PC-9 (cell line): Measurements from ENCODE around the gene NDST3. TPM values are rescaled to one million over a fixed set of nuclear protein-coding genes. Genes with fewer than 3 reads are reported as not detected.

Source experiments
- BruUV-seq: library from RNA; stranded (reverse); fragments of 400-500 nt; replicated peaks from 2 replicates; lab custom pipeline; 2021; lab: Mats Ljungman, UMichigan
- CTCF ChIA-PET: fragments of 300-600 bp; sonication (Branson Sonifier 250); formaldehyde crosslinking; loops from one replicate; lab custom pipeline; 2022; ENCODE audit warnings: antibody characterized with exemption; lab: Charles Lee
- POLR2A ChIA-PET: fragments of 300-600 bp; sonication (Branson Sonifier 250); formaldehyde crosslinking; loops from one replicate; lab custom pipeline; 2022; ENCODE audit warnings: antibody characterized with exemption; ENCODE audit not compliant: unreplicated experiment; lab: Charles Lee
- DNase-seq, 2 experiments: peaks; one replicate each; pipeline versions ENCODE4 v3.0.0 to v3.0.0-alpha.2; 2015 to 2022; ENCODE audit warnings: mixed read lengths in 1 of 2
- H2AFZ ChIP-seq: fragments of 200-600 bp; sonication (generic); 2 replicates; pipeline ENCODE4 v1.8.1; 2017; ENCODE audit warnings: antibody characterized with exemption
- H3F3A ChIP-seq: fragments of 200-600 bp; sonication (generic); 2 replicates; pipeline ENCODE4 v1.8.1; 2017; ENCODE audit warnings: antibody characterized with exemption, mild to moderate bottlenecking, low read depth; ENCODE audit not compliant: insufficient read depth
- H3K27ac ChIP-seq: fragments of 200-600 bp; sonication (generic); 2 replicates; pipeline ENCODE4 v1.6.1; 2016; ENCODE audit warnings: mixed run types
- H3K27me3 ChIP-seq: fragments of 200-600 bp; sonication (generic); 2 replicates; pipeline ENCODE4 v1.6.1; 2016; ENCODE audit warnings: low read depth, mixed run types; ENCODE audit not compliant: insufficient read depth
- H3K36me3 ChIP-seq: fragments of 200-600 bp; sonication (generic); 2 replicates; pipeline ENCODE4 v1.6.1; 2016; ENCODE audit warnings: low read depth, mixed run types
- H3K4me1 ChIP-seq: fragments of 200-600 bp; sonication (generic); replicated peaks from 2 replicates; pipeline ENCODE4 v1.6.1; 2016; ENCODE audit warnings: mixed run types; ENCODE audit not compliant: insufficient read depth
- H3K4me2 ChIP-seq: fragments of 200-600 bp; sonication (generic); 2 replicates; pipeline ENCODE4 v1.6.1; 2017; ENCODE audit warnings: mixed run types
- H3K4me3 ChIP-seq: fragments of 200-600 bp; sonication (generic); 2 replicates; pipeline ENCODE4 v1.6.1; 2016; ENCODE audit warnings: mixed run types
- H3K79me2 ChIP-seq: fragments of 200-600 bp; sonication (generic); 2 replicates; pipeline ENCODE4 v1.6.1; 2017; ENCODE audit warnings: low read depth, mixed run types
- H3K9me2 ChIP-seq: fragments of 200-600 bp; sonication (generic); 2 replicates; pipeline ENCODE4 v1.8.1; 2017; ENCODE audit warnings: mild to moderate bottlenecking; ENCODE audit not compliant: insufficient read depth
- H3K9me3 ChIP-seq: fragments of 200-600 bp; sonication (generic); 2 replicates; pipeline ENCODE4 v1.8.1; 2016; ENCODE audit warnings: low read depth; ENCODE audit not compliant: insufficient read depth
- H4K20me1 ChIP-seq: fragments of 200-600 bp; sonication (generic); 2 replicates; pipeline ENCODE4 v1.8.1; 2017; ENCODE audit not compliant: insufficient read depth
- EZH2 ChIP-seq: fragments of 200-600 bp; sonication (generic); IDR thresholded peaks from 2 replicates; pipeline ENCODE4 v1.8.0; 2017; ENCODE audit warnings: antibody characterized with exemption, low read depth
- intact Hi-C: fragments of 100-400 bp; cut with micrococcal nuclease; formaldehyde crosslinking; loops from one replicate; pipeline ENCODE4 v1.10.0; 2022; ENCODE audit not compliant: unreplicated experiment
- total RNA-seq: library from RNA; stranded (reverse); gene quantifications from 2 replicates; pipeline ENCODE4 v1.2.3, GENCODE V29; 2021
- TF ChIP-seq, protein P1 (sequence below): fragments of 200-600 bp; sonication (generic); conservative IDR thresholded peaks from 2 replicates; pipeline ENCODE4 v1.6.1; 2017; ENCODE audit warnings: mixed run types, antibody characterized with exemption, mild to moderate bottlenecking, moderate library complexity

Gene NDST3
- total RNA-seq, 1 experiment from 2014 or later = 0.15 TPM

DNA sequence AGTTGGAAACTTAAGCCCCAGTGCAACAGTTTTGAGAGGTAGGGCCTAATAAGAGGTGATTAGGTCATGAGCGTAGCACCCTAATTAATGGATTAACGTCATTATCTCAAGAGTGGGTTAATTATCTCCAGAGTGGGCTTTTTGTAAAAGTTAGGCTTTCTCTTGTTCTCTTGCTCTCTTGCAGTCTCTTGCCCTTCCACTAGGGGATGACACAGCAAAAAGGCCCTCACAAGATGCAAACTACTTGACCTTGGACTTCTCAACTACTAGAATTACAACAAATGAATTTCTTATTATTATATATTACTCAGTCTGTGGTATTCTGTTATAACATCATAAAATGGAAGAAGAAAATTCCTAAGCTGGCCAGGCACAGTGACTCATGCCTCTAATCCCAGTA, 22.1 kb upstream of the NDST3 start:
- no TSS peak for BruUV-seq
- Histone ChIP-seq H2AFZ (no peak overlapping the region), H3K36me3 (no peaks in the 10 kb centered on the region), H3K27ac (no peak overlapping the region), H3F3A (no peaks in the 10 kb centered on the region), H3K4me1 (no peaks in the 10 kb centered on the region), H3K9me2 (no peaks in the 10 kb centered on the region), H4K20me1 (no peaks in the 10 kb centered on the region), H3K27me3 (no peaks in the 10 kb centered on the region), H3K9me3 (no peaks in the 10 kb centered on the region), H3K79me2 (no peaks in the 10 kb centered on the region), H3K4me3 (no peak overlapping the region), H3K4me2 (no peak overlapping the region)
- no peak for TF ChIP-seq EZH2
- TF ChIP-seq, protein P1, sequence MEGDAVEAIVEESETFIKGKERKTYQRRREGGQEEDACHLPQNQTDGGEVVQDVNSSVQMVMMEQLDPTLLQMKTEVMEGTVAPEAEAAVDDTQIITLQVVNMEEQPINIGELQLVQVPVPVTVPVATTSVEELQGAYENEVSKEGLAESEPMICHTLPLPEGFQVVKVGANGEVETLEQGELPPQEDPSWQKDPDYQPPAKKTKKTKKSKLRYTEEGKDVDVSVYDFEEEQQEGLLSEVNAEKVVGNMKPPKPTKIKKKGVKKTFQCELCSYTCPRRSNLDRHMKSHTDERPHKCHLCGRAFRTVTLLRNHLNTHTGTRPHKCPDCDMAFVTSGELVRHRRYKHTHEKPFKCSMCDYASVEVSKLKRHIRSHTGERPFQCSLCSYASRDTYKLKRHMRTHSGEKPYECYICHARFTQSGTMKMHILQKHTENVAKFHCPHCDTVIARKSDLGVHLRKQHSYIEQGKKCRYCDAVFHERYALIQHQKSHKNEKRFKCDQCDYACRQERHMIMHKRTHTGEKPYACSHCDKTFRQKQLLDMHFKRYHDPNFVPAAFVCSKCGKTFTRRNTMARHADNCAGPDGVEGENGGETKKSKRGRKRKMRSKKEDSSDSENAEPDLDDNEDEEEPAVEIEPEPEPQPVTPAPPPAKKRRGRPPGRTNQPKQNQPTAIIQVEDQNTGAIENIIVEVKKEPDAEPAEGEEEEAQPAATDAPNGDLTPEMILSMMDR = 0 out of 2 replicates have a peak, but pooled peaks have one; percentile 18
- DNase-seq = no peak
- POLR2A ChIA-PET = no interaction called here
- intact Hi-C loops = no loop called here
- CTCF ChIA-PET = no interaction called here

DNA sequence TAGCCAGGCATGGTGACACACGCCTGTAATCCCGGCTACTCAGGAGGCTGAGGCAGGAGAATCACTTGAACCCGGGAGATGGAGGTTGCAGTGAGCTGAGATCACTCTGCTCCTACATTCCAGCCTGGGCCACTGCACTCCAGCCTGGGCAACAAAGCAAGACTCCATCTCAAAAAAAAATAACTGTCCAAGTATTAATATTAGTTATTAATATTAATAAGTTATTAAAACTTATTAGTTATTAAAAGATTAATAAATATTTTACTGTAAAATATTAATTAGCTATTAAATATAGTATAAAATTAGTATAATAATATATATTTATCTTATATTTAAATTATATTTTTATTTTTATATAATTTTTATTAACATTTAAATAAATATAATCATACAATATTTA, 19.5 kb upstream of the NDST3 start:
- ChIA-PET CTCF (no interaction called here), POLR2A (no interaction called here)
- Histone ChIP-seq H3K79me2 (no peaks in the 10 kb centered on the region), H3K9me3 (no peaks in the 10 kb centered on the region), H3K27ac (no peak overlapping the region), H3K36me3 (no peaks in the 10 kb centered on the region), H3K9me2 (no peaks in the 10 kb centered on the region), H3F3A (no peaks in the 10 kb centered on the region), H4K20me1 (no peaks in the 10 kb centered on the region), H3K4me1 (no peaks in the 10 kb centered on the region), H3K4me2 (no peak overlapping the region), H2AFZ (no peak overlapping the region), H3K27me3 (no peaks in the 10 kb centered on the region), H3K4me3 (no peak overlapping the region)
- no TSS peak for BruUV-seq
- intact Hi-C loops = no loop called here
- TF ChIP-seq, protein P1 = no peak
- TF ChIP-seq EZH2 = no peak
- no peak for DNase-seq

DNA sequence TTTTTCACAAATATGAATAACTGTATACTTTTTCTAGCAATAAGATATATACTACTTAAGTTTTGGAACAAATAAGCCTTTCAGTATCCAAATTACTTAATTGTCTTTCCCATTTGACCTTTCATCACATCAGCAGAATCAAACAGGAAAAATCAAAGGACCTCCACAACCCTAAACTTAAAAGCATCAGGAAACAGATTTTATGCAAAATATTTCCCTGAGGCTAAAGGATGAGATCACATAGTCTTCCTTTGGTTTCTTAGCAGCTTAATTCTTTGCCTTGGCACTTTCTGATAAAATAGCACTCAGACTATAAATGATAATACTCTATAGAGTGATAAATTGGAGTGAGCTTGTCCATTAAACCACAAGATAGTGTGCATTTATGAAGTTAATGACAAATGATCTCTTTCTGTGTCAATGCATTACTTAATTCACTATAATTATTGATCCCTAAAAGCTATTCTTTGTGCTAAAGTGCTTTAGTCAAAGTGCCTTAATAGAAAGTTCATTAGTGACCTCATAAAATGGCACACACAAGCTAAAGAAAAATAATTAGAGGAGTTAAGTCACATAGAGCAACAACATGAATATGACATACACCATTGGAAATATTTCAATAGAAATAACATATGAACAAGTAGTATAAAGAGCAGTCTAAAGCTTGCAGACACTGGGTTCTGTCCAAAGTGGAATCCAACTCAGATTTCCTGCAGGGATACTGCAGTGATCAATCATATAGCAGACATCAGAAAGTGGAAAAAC, 15.7 kb upstream of the NDST3 start:
- no TSS peak for BruUV-seq
- H3K9me3 ChIP-seq = no peaks in the 10 kb centered on the region
- no peak overlapping the region for H3K4me2 ChIP-seq
- POLR2A ChIA-PET = no interaction called here
- H4K20me1 ChIP-seq = no peaks in the 10 kb centered on the region
- no peaks in the 10 kb centered on the region for H3K36me3 ChIP-seq
- no peaks in the 10 kb centered on the region for H3K79me2 ChIP-seq
- H3K4me3 ChIP-seq = no peak overlapping the region
- H3K4me1 ChIP-seq = no peaks in the 10 kb centered on the region
- intact Hi-C loops = no loop called here
- CTCF ChIA-PET = no interaction called here
- H3K27me3 ChIP-seq = no peaks in the 10 kb centered on the region
- DNase-seq = no peak
- no peak overlapping the region for H3K27ac ChIP-seq
- H2AFZ ChIP-seq = no peak overlapping the region
- no peaks in the 10 kb centered on the region for H3F3A ChIP-seq
- TF ChIP-seq, protein P1 = no peak
- TF ChIP-seq EZH2 = no peak
- H3K9me2 ChIP-seq = no peaks in the 10 kb centered on the region
